HG03571 (cell line): ENCODE measurements around the gene LCE7A.

ENCODE experiments used
- ATAC-seq: cut with Tn5 transposase; IDR thresholded peaks from one replicate; pipeline ENCODE4 v1.9.1; 2021; ENCODE audit not compliant: unreplicated experiment

LCE7A gene

GRCh38 chr1:152879559-152880198 lies 19.9 kb downstream of the LCE7A start:
- ATAC-seq: no peak

GRCh38 chr1:152880316-152880715 lies 20.5 kb downstream of the LCE7A start:
- no peak for ATAC-seq

- peak; percentile 71 for ATAC-seq
These were observed 21.1 kb downstream of the LCE7A start for GRCh38 chr1:152880907-152881306.

DNA sequence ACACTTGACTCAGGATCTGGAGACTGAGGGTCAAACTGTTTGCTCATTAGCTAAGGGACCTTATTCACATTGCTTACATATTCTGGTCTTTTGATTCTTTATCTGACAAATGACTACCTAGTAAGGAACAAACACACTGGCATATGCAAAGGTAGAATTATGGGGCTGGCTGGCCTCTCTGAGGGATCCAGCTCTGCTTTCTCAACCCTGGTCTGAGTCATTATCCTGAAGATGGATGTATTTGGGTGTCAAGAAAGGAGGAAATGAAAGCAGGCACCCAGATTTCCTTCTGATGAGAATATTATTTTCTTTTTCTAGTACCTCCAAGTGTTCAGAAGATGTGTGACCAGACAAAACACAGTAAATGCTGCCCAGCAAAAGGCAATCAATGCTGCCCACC lies 24.3 kb downstream of the LCE7A start:
- no peak for ATAC-seq

GRCh38 chr1:152884506-152884905 lies 24.7 kb downstream of the LCE7A start:
- no peak for ATAC-seq

GRCh38 chr1:152884966-152885624 lies 25.3 kb downstream of the LCE7A start:
- ATAC-seq: no peak

GRCh38 chr1:152886085-152886484 lies 26.3 kb downstream of the LCE7A start:
- ATAC-seq: no peak

- no peak for ATAC-seq
These were observed 27.1 kb downstream of the LCE7A start for GRCh38 chr1:152886758-152887409.

DNA sequence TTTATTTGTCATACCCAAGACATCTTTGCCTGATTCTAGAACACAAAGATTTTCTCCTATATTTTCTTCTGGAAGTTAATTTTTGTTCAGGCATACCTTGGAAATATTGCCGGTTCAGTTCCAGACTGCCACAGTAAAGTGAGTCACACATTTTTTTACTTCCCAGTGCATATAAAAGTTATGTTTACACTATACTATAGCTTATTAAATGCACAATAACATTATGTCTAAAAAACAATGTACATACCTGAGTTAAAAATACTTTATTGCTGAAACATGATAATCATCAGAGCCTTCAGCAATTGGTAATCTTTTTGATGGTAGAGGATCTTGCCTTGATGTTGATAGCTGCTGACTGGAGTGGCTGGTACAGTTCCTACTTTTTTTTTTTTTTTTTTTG lies 28.3 kb downstream of the LCE7A start:
- no peak for ATAC-seq

DNA sequence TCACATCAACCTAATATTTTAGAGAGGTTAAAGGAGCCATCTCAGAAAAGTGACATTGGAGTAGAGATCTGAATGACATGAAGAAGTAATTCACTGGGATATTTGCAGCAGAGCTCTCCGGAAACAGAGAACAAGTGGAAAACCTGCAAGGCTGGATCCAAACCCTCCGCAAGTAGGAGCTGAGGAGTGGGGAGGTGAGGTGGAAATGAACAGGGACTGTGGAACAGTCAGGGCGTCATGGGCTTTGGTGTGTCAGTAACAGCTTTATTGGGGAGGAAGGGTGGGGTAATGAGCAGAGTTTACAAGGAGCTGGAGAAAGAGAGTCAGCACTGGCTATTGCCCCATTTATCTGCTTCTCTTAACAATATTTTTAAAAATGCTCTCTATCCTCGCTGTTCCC lies 39.2 kb downstream of the LCE7A start:
- no peak for ATAC-seq

DNA sequence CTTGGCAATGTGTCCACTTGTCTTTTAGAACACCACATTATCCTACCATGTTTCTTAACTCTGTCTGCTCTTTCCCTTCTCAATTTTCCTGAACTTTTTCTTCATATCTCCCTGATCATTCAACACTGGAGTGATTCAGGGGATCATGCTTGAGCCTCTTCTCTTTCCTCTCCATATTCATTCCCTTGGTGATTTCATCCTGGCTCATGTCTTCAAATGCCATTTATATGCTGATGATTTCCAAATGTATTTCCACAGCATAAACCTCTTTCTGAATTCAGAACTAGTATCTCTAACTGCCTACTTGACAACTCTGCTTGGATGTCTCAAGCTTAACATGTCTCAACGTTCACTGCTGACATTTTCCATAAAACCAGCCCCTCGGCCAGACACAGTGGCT lies 40.1 kb downstream of the LCE7A start:
- ATAC-seq: no peak

DNA sequence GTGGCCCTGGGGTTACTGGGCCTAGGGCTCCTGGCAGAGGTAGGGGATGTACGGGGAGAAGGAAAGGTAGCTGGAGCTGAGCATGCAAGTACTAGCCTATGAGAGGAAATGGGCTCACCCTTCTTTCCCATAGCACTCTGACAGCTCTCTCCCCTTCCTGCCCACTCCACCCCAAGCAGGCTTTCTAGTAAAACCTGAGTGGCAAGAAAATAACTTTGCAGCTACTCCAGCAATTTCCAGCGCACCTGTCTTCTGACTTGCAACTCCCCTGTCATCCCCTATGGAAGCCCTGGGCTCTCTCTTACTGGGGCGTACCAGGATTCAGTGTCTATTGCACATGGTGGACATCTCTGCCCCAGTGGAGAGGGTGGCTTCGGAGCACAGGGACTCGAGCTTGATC lies 41.8 kb downstream of the LCE7A start:
- ATAC-seq: no peak

DNA sequence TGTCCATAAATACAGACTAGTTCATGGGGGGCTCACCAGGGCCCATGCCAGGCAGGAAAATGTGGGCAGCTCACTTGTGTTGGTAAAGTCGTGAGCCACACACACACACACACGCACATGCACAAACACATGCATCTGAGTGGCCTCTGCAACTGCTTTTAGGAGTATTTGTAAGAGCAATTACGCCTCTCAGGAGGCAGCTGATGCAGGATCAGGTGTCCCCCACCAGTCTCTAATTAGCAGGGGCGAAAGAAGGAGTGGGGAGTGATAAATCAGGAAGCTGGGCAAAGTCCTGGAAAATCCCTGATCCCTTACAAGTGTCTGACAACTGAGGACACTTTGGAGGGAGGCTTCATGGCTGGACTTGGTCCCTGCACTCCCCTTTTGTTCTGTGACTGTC lies 42.8 kb downstream of the LCE7A start:
- no peak for ATAC-seq

GRCh38 chr1:152904688-152905440 lies 45.1 kb downstream of the LCE7A start:
- no peak for ATAC-seq

GRCh38 chr1:152906023-152906565 lies 46.3 kb downstream of the LCE7A start:
- ATAC-seq: no peak

GRCh38 chr1:152907686-152908601 lies 48.1 kb downstream of the LCE7A start, which contains the start of gene IVL:
Gene IVL, plus strand, starts transcription at chr1:152908546. Its CDS starts 1,252 bp downstream, at chr1:152909798.
- no peak for ATAC-seq

DNA sequence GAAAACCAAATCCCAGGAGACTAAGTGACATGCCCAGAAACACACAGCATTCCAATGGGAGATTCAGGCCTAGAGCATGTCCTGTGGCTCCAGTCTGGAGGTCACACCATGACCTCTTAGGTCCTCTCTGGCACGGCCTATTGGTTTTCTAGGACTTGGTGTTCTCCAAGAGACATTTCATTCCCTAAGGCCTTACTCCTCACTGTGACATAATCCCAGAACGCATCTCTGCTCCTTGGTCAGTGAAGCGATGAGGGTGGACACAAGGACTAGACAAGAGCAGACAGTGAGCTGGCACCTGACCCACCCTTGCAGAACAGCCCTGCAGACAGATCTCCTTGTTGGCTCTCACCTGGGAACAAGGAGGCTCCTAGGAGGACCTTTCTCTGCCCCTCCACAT lies 49.4 kb downstream of the LCE7A start:
- no peak for ATAC-seq
